ENCODE measurements around the gene CDK12.
A peak's percentile ranks its signal among the peaks of the same experiment; 100 is the strongest.
"Not testable (repeated sequence)": the region's sequence is repeated elsewhere in the genome, so short reads cannot be mapped to it uniquely, and the experiment has no call there.

The CDK12 gene

DNA sequence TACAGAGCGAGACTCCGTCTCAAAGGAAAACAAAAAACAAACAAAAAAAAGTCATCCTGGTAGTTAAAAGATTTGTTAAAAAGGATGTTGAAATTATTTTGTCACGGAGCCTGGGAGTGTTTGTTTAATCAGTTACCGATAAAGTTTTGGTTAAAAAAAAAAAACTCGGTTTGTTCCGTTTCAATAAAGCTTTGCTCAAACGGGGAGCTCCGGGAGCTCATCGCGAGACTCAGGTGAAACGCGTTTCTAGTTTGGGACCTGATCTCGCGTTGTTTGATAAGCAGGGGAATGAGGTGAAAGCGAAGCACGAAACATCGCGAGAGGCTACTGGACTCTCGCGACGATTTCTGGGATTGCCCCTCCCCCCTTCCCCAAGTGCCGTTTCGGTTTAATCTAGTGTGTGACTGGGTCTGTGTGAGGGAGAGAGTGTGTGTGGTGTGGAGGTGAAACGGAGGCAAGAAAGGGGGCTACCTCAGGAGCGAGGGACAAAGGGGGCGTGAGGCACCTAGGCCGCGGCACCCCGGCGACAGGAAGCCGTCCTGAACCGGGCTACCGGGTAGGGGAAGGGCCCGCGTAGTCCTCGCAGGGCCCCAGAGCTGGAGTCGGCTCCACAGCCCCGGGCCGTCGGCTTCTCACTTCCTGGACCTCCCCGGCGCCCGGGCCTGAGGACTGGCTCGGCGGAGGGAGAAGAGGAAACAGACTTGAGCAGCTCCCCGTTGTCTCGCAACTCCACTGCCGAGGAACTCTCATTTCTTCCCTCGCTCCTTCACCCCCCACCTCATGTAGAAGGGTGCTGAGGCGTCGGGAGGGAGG is at the start of gene CDK12:
TSS of gene CDK12 (plus strand) at position 374 of the 813 bp plus-strand sequence. CDS start 586 bp downstream, outside the sequence.
- peak; percentile 91 for DNase-seq (ENCODE audit: low read depth)

DNA sequence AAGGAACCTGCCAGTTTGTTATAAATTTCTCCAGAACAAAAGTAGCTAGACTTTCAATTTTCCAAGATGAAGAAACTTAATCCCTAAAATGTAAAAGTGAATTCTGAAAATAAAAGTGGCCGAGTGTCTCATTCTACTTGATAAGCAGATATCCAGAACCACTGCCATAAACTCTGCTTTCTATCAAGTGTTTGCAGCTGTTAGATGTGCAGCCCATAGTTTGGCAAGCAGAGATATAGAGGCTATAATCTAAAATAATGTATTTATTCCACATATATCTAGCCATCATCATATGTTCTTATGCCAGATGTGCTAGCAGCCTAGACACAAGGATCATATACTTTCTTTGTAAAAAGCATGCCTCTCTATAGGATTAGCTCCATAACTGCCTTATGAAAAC is 45.1 kb upstream of the CDK12 start:
- DNase-seq (ENCODE audit: low read depth): no peak

DNA sequence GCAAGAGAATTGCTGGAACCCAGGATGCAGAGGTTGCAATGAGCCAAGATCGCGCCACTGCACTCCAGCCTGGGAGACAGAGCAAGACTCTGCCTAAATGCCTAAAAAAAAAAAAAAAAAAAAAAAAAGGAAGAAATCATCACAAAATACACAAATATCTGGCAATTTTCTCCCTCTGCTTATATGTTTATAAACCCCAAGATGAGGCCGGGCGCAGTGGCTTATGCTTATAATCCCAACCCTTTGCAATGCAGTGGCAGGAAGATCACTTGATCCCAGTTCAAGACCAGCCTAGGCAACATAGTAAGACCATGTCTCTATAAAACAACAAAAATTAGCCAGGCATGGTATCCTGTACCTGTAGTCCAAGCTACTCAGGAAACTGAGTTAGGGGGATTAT is 31.7 kb upstream of the CDK12 start:
- DNase-seq (ENCODE audit: low read depth): no peak

DNA sequence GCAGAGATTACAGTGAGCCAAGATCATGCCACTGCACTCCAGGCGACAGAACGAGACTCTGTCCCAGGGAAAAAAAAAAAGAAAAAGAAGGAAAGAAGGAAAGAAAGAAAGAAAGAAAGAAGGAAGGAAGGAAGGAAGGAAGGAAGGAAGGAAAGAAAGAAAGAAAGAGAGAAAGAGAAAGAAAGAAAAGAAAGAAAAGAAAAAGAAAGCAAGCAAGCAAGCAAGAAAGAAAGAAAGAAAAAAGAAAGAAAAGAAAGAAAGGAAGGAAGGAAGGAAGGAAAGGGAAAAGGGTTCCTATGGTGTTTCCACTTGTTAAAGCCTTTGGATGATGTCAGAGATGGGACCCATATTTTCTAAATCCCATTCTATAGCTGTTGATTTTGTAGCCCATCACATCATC is 21.4 kb upstream of the CDK12 start:
- not testable (repeated sequence) for DNase-seq (ENCODE audit: low read depth)

DNA sequence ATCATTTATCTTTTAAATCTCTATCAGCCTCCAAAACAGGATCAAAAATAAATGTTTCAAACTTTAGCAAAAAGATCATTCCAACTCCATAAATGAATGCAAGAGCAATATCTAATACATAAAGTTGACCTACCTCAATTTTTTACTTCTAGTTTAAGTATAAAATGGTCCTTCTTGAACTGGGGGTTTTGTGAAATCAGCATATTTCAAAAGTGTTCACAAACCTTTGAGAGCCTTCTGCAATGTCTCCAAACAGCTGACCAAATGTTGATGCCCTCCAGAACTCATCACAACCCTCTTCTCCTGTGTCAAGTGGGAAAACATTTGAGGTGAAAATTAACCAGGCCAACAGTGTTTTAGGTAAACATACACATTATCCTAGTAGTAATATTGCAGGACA is 18.0 kb upstream of the CDK12 start:
- no peak for DNase-seq (ENCODE audit: low read depth)

DNA sequence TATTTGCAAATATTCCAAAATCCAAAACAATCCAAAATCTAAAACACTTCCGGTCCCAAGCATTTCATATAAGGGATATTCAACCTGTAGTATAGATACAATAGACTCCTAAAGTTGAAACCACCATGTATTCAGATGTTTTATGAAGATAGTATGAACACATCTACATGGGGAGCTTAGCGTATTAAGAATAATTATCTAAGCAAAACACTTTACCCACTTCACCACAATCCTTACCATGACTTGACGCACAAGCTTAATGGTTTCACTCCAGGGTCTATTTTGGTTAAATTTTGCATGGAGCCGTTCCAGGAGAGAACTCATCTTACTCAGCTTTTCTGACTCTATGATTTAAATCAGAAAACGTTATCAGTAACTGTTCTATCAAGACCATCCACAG is 13.7 kb upstream of the CDK12 start:
- DNase-seq (ENCODE audit: low read depth): no peak

DNA sequence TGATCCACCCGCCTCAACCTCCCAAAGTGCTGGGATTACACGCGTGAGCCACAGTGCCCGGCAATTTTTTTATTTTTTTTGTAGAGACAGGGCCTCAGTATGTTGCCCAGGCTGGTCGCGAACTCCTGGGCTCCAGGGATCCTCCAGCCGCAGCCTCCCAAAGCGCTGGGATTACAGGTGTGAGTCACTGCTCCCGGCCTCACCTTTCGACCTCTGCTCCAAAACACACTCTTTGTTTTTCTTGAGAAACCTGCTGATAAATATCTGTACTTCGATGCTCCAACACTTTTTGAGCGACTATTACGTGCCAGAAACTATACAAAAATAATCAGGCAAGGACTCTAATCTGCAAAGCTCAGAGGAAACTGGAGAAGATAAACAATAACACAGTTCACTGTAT is 11.2 kb upstream of the CDK12 start:
- no peak for DNase-seq (ENCODE audit: low read depth)

DNA sequence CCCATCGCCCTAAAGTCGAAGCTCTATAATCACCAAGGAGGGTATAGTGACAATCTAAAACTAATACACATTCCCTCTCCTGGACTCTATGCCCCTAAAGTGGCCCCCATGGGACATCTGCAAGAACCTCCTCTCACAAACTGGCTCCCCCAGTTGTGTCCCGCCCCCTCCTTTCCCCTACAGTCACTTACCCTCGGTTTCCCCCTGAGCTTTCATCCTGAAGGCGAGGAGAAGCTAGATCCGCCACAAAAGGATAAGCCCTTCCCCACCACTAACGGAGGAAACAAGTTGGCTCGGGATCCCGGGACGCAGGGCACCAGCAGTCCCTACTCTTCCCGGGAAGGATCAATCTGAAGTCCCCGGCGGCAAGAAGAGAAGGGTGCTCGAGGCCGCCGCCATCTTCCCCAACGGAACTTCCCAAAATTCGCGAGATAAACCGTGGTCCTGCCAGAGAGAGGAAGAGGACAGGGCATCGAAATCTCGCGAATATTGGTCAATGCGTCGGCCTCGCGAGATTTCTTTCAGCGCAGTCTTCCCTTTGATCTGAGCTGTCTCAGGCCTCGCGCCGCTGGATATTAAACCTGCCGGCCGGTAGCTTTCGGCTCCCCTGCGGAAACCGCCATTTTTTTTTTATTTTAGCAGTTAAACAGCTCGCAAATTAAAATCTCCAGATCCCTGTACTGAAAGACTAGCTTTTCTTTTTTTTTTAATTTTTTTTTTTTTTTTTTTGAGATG is 10.3 kb upstream of the CDK12 start, which contains the start of gene MED1:
TSS of gene MED1 (minus strand) at position 417 of the 735 bp plus-strand sequence. CDS start at position 216, 201 bp downstream.
- peak; percentile 73 for DNase-seq (ENCODE audit: low read depth)

DNA sequence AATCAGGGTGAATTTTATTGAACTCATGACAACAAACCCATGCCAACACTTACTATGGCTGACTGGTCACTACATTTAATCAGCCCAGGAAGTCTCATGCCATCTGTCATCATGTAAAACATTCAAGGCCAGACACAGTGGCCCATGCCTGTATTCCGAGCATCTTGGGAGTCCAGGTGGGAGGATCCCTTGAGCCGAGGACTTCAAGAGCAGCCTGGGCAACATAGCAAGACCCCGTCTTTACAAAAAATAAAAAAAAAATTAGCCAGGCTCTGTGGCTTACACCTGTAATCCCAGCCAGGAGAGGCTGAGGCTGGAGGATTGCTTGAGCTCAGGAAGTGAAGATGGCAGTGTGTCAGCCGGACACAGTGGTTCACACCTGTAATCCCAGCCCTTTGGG is 5.4 kb upstream of the CDK12 start:
- DNase-seq (ENCODE audit: low read depth): no peak

DNA sequence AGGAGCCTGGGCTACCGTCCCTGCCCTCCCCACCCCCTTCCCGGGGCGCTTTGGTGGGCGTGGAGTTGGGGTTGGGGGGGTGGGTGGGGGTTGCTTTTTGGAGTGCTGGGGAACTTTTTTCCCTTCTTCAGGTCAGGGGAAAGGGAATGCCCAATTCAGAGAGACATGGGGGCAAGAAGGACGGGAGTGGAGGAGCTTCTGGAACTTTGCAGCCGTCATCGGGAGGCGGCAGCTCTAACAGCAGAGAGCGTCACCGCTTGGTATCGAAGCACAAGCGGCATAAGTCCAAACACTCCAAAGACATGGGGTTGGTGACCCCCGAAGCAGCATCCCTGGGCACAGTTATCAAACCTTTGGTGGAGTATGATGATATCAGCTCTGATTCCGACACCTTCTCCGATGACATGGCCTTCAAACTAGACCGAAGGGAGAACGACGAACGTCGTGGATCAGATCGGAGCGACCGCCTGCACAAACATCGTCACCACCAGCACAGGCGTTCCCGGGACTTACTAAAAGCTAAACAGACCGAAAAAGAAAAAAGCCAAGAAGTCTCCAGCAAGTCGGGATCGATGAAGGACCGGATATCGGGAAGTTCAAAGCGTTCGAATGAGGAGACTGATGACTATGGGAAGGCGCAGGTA is 762 bp downstream of the CDK12 start:
- no peak for DNase-seq (ENCODE audit: low read depth)

DNA sequence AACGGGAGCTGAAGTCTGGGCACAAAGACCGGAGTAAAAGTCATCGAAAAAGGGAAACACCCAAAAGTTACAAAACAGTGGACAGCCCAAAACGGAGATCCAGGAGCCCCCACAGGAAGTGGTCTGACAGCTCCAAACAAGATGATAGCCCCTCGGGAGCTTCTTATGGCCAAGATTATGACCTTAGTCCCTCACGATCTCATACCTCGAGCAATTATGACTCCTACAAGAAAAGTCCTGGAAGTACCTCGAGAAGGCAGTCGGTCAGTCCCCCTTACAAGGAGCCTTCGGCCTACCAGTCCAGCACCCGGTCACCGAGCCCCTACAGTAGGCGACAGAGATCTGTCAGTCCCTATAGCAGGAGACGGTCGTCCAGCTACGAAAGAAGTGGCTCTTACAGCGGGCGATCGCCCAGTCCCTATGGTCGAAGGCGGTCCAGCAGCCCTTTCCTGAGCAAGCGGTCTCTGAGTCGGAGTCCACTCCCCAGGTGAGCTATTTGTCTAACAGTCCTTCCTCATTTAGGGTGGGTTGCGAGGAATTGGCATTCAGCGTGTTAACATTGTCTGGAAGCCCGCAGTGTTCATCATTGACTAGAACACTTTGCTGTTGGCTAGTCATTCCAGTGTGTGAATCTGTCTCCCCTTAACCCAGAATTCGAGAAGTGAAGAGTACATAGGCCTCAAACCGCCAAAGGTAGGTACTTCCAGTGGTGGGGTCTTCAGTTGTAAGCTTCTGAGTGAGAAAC is 1.5 kb downstream of the CDK12 start:
- no peak for DNase-seq (ENCODE audit: low read depth)

DNA sequence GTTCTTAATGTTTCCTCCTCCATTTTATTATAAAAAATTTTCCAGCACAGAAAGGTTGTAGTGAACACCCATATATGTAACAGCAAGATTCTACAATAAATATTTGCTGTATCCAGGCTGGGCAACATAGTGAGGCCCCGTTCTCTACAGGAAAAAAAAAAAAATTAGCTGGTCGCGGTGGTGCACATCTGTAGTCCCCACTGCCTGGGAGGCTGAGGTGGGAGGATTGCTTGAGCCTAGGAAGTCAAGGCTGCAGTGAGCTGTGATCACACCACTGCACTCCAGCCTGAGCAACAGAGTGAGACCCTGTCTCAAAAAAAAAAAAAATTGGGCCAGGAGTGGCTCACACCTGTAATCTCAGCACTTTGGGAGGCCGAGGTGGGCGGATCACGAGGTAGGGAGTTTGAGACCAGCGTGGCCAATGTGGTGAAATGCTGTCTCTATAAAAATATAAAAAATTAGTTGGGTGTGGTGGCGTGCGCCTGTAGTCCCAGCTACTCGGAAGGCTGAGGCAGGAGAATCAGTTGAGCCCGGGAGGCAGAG is 3.4 kb downstream of the CDK12 start:
- not testable (repeated sequence) for DNase-seq (ENCODE audit: low read depth)

DNA sequence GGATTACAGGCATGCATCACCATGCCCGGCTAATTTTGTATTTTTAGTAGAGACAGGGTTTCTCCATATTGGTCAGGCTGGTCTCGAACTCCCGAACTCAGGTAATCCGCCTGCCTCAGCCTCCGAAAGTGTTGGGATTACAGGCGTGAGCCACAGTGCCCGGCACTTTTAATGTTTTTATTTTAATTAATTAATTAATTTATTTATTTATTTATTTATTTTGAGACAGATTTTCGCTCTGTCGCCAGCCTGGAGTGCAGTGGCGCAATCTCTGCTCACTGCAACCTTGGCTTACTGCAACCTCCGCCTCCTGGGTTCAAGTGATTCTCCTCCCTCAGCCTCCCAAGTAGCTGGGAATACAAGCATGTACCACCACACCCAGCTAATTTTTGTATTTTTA is 7.3 kb downstream of the CDK12 start:
- DNase-seq (ENCODE audit: low read depth): not testable (repeated sequence)

DNA sequence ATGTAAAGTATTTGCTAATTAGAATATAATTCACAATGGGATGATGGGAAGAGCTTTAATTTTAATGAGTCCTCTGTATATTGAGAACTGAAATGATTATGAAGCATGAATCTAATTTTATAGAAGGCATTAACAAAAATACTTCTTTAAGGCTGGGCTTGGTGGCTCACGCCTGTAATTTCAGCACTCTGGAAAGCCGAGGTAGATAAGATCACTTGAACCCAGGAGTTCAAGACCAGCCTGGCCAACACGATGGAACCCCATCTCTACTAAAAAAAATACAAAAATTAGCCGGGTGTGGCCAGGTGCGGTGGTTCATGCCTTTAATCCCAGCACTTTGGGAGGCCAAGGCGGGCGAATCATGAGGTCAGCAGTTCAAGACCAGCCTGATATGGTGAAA is 12.0 kb downstream of the CDK12 start:
- no peak for DNase-seq (ENCODE audit: low read depth)

DNA sequence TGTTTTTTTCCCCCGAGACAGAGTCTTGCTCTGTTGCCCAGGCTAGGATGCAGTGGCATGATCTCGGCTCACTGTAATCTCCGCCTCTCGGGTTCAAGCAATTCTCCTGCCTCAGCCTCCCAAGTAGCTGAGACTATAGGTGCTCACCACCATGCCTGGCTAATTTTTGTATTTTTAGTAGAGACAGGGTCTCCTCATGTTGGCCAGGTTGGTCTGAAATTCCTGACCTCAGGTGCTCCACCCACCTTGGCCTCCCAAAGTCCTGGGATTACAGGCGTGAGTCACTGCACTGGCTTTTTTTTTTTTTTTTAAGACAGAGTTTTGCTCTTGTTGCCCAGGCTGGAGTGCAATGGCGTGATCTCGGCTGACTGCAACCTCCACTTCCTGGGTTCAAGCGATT is 18.3 kb downstream of the CDK12 start:
- not testable (repeated sequence) for DNase-seq (ENCODE audit: low read depth)

DNA sequence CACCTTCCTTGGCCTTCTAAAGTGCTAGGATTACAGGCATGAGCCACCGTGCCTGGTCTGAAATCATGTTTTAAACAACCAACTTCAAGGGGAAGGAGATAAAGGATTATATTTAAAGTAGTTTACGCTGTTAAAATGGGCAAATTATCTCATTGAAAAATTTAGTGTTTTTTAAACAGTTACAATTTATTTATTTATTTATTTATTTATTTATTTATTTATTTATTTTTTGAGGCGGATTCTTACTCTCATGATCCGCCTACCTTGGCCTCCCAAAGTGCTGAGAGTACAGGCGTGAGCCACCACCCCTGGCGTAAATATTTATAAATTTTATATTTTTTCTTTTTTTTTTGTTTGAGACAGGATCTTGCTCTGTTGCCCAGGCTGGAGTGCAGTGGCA is 22.2 kb downstream of the CDK12 start:
- no peak for DNase-seq (ENCODE audit: low read depth)

DNA sequence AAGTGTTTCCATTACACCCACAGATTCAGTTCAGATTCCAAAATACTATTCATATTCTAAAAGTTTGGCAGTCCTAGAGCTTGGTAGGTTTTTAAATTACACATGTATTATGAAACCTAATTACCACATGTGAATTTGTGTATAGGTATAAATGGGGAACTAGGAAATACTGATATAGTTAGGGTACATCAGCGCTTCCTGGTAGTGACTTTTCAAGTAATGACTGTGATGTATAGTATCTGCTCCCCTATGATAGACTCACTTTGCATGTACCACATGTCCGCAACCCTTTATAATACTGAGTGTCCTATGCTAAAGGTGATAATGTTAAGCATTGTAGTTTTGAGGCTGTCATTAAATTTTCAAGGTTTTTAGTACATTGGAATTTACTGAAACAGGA is 22.9 kb downstream of the CDK12 start:
- DNase-seq (ENCODE audit: low read depth): no peak

DNA sequence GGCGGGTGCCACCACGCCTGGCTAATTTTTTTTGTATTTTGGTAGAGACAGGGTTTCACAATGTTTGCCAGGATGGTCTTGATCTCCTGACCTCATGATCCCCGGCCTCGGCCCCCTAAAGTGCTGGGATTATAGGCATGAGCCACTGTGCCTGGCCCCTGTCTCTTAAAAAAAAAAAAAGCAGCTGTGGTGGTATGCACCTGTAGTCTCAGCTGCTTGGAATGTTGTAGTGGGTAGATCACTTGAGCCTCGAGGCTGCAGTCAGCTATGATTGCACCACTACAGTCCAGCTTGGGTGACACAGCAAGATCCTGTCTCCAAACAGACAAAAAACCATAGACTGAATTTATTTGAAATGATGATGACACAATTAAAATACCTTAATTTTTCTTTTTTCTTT is 24.3 kb downstream of the CDK12 start:
- DNase-seq (ENCODE audit: low read depth): no peak

DNA sequence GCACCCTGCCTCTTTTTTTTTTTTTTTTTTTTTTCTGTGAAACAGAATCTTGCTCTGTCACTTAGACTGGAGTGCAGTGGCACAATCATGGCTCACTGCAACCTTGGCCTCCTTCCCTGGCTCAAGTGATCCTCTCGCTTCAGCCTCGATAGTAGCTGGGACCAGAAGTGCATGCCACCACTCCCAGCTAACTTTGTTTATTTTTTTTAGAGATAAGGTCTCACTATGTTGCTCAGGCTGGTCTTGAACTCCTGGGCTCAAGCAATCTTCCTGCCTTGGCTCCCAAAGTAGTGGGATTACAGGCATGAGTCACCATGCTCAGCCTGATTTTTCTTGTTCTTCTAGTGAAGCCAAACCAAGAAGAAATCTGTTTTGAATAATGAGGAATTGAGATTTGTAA is 25.0 kb downstream of the CDK12 start:
- no peak for DNase-seq (ENCODE audit: low read depth)

DNA sequence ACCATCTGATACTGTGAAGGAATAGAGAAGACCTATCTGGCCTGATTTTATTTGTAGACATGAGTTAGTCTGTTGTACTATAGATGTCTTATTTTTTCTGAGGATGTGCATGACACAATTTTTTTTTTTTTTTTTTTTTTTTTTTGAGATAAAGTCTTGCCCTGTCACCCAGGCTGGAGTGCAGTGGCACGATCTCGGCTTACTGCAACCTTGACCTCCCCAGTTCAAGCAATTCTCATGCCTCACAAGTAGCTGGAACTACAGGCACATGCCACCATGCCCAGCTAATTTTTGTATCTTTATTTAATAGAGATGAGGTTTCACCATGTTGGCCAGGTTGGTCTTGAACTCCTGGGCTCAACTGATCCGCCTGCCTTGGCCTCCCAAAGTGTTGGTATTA is 26.2 kb downstream of the CDK12 start:
- DNase-seq (ENCODE audit: low read depth): not testable (repeated sequence)

DNA sequence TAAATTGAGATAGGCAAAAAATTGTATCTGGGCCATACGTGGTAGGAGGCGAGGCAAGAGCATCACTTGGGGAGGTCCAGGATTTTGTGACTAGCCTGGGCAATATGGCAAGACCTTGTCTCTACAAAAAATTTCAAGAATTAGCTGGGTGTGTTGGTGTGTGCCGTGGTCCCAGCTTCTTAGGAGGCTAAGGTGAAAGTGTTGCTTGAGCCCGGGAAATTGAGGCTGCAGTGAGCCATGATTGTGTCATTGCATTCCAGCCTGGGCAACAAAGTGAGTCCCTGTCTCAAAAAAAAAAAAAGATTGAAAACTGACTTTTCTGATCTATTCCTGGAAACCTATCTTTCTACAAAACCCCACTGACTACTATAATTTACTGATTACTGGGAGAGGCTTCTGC is 26.7 kb downstream of the CDK12 start:
- no peak for DNase-seq (ENCODE audit: low read depth)

DNA sequence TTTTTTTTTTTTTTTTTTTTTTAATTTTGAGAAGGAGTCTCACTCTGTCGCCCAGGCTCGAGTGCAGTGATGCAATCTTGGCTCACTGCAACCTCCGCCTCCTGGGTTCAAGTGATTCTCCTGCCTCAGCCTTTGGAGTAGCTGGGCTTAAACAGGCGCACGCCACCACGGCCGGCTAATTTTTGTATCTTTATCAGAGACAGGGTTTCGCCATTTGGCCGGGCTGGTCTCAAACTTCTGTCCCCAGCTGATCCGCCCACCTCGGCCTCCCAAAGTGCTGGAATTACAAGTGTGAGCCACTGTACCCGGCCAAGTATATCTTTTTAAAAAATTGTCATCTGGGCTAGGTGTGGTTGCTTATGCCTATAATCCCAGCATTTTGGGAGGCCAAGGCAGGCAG is 35.6 kb downstream of the CDK12 start:
- DNase-seq (ENCODE audit: low read depth): not testable (repeated sequence)
